Smooth muscle cell of trachea (primary cell): Measurements from ENCODE around the gene CKM. TPM values are rescaled to one million over a fixed set of nuclear protein-coding genes. Genes with fewer than 3 reads are reported as not detected.

ENCODE experiments used
- total RNA-seq: library from RNA; depleted of rRNA; stranded (reverse); fragments of >200 nt; gene quantifications from 2 replicates; pipeline ENCODE4 v1.2.1, GENCODE V29; 2014

Gene CKM
- total RNA-seq, result not detected in 2 replicates

DNA sequence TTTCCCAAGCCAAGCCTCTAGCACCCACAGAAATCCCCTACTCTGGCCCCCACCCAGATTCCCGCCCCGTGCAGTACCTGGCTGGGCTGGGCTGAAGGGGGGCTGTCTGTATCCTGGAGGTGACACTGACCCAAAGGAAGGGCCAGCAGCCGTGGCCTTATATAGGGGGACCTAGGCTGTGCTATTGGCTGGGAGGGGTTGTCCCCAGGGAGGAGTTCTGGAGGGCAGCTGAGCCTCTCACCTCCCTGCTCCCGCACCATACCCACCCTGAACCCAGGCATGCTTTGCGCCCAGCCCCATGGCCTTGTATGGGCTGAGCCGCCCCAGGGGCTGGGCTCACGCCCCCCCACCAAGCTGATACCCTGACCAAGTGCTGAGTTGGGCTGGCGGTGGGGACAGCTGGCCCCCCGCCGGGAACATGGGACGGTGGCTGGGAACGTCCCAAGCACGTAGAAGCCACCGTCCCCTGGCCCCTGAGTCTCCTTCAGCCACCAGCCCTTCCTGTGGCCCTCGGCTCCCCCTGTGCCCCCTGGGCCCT lies at the start of gene CKM:
Gene CKM, minus strand, starts transcription at position 132 of the 538 bp plus-strand sequence. CDS start 3,162 bp downstream, outside the sequence.

DNA sequence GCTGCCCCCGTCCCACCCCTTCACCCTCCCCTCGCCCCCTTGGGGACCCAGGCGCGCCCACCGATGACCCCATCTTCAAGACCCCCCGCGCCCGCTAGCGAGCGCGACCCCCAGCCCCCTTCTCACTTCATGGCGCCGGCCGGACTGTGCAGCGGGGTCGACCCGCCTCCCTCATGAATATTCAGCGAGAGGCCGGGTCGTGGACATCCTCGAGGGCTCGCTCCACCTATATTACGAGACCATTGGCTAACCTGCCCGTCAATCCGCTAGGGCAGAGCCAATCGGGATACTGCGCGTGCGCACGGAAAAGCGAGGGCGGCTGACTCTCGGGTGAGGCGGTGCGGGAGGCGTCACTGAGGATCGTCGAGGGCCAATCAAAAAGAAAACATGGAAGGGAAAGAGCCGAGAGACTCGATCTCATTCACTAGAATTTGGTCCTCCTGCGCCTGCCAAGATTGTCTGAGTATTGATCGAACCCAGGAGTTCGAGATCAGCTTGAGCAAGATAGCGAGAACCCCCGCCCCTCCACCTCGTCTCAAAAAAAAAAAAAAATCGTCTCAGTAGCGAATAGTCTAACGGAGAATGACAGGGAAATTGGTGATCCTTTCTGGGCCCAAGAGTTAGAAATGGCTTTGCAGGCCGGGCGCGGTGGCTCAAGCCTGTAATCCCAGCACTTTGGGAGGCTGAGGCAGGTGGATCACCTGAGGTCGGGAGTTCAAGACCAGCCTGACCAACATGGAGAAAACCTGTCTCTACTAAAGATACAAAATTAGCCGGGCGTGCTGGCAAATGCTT lies 47.9 kb upstream of the CKM start, which contains the start of gene ERCC2:
Gene ERCC2, minus strand, starts transcription at position 164 of the 795 bp plus-strand sequence. Its CDS starts 33 bp downstream, at position 131.

DNA sequence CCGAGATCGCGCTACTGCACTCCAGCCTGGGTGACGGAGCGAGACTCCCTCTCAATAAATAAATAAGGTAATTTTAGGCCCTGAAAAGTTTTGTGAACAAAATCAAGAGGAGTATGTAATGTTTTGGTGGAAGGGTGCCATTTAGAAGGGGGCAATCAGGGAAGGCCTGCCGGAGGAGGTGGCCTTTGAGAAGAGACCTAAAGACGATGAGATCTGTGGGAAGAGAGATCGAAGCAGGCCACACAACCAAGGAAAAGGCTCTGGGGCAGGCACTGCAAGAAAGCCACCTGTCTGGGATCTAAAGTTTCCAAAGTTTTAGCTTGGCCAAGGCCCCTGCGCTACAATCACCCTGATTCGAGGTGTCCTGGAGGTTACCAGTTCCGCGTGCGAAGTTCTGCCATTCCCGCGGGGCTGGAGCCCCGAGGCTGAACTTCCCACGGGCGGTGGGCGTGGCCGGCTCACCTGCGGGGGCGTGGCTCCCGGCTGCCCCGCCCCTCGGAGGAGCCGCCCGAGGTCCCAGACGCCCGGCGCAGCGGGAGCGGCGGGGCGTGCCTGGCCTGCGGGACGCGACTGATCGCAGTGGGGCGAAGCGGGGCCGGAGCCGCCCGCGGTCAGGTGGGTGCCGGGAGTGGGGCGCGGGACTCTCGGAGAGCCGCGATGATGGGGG lies 17.7 kb upstream of the CKM start, which contains the start of gene KLC3:
Gene KLC3, plus strand, starts transcription at position 519 of the 667 bp plus-strand sequence. CDS start 4,792 bp downstream, outside the sequence.

Other genes with a start within 250 kb of the CKM start
- 0.17 and 0.29 TPM in 2 replicates for gene ZNF296, start 246.4 kb downstream of the CKM start, total RNA-seq
- 21.1 and 22.2 TPM in 2 replicates for gene GEMIN7, start 243.6 kb downstream of the CKM start, total RNA-seq
- gene PPP1R37, start 229.7 kb downstream of the CKM start, total RNA-seq, result 39.7 and 66.0 TPM in 2 replicates
- gene NKPD1, start 161.9 kb downstream of the CKM start, total RNA-seq, result under 0.01 and 0.66 TPM in 2 replicates
- gene TRAPPC6A, start 144.6 kb downstream of the CKM start, total RNA-seq, result 6.1 and 8.3 TPM in 2 replicates
- gene BLOC1S3, start 144.1 kb downstream of the CKM start, total RNA-seq, result 8.9 and 13.1 TPM in 2 replicates
- gene EXOC3L2, start 77.5 kb downstream of the CKM start, total RNA-seq, result 0.17 TPM in 1 of 2 replicates, not detected in the other
- 12.5 and 16.0 TPM in 2 replicates for gene MARK4, start 71.6 kb downstream of the CKM start, total RNA-seq
- under 0.01 TPM in 2 replicates for gene KLC3, start 17.9 kb upstream of the CKM start, total RNA-seq
- 18.0 and 28.1 TPM in 2 replicates for gene ERCC2, start 47.7 kb upstream of the CKM start, total RNA-seq
- gene PPP1R13L, start 82.2 kb upstream of the CKM start, total RNA-seq, result 1.5 and 2.2 TPM in 2 replicates
- 2.9 and 4.3 TPM in 2 replicates for gene POLR1G, start 83.8 kb upstream of the CKM start, total RNA-seq
- 78.7 and 79.7 TPM in 2 replicates for gene ERCC1, start 101.0 kb upstream of the CKM start, total RNA-seq
- gene FOSB, start 145.1 kb upstream of the CKM start, total RNA-seq, result 0.73 and 3.3 TPM in 2 replicates
- 12.9 and 14.0 TPM in 2 replicates for gene RTN2, start 174.2 kb upstream of the CKM start, total RNA-seq
- 3.3 and 4.1 TPM in 2 replicates for gene PPM1N, start 175.6 kb upstream of the CKM start, total RNA-seq
- 58.6 and 60.5 TPM in 2 replicates for gene VASP, start 184.6 kb upstream of the CKM start, total RNA-seq